GM13976 (cell line): ENCODE results near the gene GALNT9.

ENCODE experiments used
- DNase-seq: peaks from one replicate; pipeline ENCODE4 v3.0.0; 2012; ENCODE audit warnings: low spot score
- in situ Hi-C: fragments of 300-500 bp; cut with MboI; formaldehyde crosslinking; loops from one replicate; pipeline ENCODE4 v1.12.0; 2022; ENCODE audit warnings: low sequenced_read_pairs, mixed read lengths, inconsistent platforms; ENCODE audit not compliant: unreplicated experiment
- TF ChIP-seq, protein P1 (sequence below): IDR thresholded peaks from 2 replicates; pipeline ENCODE4 v1.5.1; 2012; ENCODE audit warnings: borderline replicate concordance, mild to moderate bottlenecking; ENCODE audit not compliant: insufficient read depth; ENCODE audit errors: extremely low read depth, missing control alignments, control extremely low read depth

GALNT9 gene

DNA sequence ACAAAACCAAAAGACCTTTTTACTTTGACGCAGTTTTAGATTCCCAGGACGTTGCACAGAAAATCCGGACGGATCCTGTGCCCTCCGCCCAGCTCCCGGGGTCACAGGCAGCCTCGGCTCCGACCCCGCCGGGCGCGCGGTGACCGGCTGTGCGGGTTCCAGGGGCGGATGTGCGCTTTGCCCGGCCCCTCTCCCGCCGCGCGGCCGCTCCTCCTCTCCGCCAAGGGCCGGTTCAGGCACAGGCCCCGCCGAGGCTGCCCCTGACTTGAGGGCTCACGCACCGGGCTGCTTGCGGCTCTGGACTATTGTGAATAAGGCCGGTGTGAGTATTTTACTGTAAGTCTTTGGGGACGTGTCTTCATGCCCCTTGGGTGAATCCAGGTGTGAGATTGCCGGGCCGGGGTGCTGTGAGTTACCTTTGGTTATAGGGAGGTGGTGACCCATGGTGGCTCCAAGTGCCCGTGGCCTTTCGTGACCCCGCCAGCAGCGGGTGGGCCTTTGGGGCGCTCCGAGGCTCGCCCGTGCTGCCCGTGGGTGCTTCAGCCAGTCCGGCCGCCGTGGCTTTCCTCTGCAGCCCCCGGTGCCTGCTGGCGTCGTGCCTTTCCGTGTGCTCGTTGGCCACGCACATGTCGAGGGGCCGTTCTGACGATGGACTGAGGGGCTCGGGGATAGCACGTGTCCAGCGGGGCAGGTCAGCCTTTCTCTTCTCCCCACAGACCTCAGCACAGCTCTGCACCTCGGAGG lies 139.2 kb downstream of the GALNT9 start:
- in situ Hi-C loops: no loop called here
- peak; percentile 61 for DNase-seq
- TF ChIP-seq, protein P1, sequence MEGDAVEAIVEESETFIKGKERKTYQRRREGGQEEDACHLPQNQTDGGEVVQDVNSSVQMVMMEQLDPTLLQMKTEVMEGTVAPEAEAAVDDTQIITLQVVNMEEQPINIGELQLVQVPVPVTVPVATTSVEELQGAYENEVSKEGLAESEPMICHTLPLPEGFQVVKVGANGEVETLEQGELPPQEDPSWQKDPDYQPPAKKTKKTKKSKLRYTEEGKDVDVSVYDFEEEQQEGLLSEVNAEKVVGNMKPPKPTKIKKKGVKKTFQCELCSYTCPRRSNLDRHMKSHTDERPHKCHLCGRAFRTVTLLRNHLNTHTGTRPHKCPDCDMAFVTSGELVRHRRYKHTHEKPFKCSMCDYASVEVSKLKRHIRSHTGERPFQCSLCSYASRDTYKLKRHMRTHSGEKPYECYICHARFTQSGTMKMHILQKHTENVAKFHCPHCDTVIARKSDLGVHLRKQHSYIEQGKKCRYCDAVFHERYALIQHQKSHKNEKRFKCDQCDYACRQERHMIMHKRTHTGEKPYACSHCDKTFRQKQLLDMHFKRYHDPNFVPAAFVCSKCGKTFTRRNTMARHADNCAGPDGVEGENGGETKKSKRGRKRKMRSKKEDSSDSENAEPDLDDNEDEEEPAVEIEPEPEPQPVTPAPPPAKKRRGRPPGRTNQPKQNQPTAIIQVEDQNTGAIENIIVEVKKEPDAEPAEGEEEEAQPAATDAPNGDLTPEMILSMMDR: no peak

DNA sequence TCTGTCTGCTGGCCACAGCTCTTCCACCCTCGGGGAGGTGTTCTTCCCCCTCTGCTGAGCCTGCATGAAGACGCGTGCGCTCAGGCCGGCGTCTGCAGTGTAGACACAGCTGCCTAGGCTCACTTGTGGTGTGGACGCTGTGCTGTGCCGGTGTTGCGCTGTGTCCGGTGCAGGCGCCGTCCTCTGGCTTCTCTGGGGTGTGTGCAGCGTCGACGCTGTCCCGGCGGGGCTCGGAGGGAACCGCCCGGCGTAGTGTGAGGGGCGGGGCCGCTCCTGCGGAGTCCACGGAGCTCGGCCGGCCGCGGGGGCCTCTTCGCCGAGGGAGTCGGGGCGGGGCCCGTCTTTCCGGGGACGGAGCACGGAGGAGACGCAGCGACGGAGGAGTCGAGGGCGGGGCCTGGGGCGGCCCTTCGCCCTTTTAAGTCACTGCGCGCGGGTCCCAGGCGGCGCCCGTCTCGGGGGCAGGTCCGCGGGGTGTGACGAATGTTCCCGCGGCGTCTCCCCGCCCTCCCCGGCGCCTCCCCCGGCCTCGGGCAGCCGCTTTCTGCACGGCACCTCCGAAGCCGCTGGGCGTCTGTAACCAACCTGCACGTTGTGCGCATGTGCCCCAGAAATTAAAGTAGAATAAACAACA lies 139.9 kb downstream of the GALNT9 start:
- DNase-seq: peak; percentile 98
- TF ChIP-seq, protein P1: no peak
- in situ Hi-C loops: no loop called here

DNA sequence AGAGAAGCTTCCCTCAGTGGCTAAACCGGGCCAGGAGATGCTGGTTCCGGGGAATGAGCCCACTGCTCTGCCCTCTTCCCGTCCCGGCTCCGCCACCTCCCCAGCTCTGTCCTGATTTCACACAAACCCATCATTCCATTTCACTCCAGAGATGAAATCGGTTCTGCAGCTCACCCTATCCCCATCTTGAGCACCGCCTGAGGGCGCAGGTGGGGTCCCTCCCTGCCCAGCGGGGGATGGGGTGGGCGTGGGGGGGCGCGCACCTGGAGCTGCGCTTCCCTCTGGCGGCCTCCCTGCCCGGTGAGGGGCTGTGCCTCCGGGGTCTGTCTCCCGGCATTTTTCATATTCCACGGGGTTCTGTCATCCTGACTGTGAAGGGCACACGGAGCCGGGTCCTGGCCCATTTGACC lies 140.5 kb downstream of the GALNT9 start:
- in situ Hi-C loops: no loop called here
- DNase-seq: no peak
- TF ChIP-seq, protein P1: no peak

DNA sequence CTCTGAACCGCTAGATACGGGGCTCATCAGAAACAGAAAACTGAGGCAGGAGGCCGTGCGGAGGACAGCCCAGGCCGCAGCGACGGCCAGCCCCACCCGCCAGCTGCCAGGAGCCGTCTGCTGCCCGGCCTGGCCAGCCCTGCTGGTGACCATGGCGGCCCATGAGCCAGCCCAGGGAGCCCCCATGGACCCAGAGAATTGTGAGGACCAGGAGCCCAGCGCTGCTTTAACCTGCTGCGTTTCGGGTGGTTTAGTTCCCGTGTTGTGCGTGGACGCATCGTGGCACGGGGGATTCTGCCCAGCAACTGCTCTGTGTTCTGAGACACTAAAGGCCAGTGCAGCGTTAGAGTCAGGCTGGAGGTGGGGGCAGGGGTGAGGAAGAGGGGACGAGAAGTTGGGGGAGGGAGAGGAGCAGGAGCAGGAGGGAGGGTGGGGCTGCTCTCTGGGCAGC lies 140.9 kb downstream of the GALNT9 start:
- in situ Hi-C loops: no loop called here
- TF ChIP-seq, protein P1: no peak
- no peak for DNase-seq

DNA sequence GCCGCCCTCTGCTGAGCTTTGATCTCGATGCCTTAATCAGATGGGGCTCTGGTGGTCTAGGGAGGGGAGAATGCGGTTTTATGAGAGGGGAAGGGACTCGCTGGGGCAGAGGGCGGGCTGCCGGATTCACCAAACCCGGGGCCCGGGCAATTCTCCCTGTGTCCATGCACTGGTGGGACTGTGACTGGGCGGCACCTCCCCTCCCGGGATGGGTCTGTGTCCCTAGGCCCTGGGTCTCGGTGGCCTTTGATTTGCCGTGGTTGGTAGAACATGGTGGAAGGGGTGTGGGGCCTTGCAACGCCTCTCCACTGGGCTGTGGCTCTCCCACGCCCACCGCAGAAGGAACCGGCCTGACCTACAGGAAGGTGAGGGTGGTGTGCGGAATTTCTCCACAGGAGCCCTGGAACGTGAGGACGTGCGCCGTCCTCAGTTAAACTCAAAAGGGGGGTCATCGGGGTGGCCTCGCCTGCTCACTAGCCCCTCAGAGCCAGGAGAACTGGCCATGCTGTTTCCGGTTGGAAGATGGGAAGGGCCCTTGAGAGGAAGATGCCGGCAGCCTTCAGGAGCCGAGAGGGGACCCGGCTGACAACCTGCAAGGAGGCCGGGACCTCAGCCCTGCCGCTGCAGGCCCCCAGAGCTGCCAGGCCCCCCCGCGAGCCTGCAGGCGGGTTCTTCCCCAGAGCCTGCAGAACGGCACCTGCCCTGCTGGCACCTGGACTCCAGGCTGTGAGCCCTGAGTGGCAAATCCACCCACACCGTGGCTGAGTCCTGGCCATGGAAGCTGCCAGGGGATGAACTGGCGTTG lies 141.5 kb downstream of the GALNT9 start:
- DNase-seq: no peak
- TF ChIP-seq, protein P1: no peak
- in situ Hi-C loops: no loop called here

DNA sequence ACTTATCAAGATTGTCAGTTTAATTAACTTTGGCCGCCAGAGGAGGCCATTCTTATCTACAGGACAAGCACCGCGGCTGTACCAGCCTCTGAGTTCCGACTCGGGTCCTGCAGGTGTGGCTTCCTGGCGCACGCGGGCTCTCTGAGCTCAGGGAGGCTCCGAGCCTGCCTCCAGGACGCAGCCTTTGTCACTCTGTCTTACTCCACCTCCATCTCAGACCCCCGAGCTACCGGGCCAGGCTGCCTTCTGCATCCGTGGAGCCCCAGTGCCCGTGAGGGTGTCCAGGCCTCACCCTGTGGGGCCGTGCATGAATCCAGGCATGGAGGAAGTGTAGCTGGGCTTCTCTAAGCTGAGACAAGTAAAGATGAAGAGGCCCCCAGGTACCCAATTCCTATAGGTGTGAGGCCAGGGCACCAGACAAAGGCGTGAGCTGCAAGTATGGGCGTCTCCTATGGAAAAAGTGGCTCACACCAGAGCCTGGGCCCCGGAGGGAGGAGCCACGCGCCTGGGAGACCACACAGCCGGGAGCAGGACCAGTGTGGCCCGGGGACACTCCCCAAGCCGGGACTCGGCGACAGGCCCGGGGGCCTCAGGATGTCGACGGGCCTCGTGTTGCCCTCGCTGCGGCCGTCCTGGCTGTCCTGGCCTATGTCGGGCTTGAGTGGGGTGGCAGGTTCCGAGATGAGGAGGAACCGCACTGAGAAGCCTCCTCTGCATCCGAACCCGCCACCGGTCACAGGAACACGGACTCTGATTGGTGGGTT lies 142.3 kb downstream of the GALNT9 start:
- in situ Hi-C loops: no loop called here
- DNase-seq: no peak

More for the DNA sequence above, 142.3 kb downstream of the GALNT9 start:
- TF ChIP-seq, protein P1: no peak
